Liver (tissue), 3 donors: ENCODE data around the gene IQGAP2.

Experiments used
- HNF4A ChIP-seq, 2 donors: conservative IDR thresholded peaks; 2 replicates each; pipeline ENCODE4 v1.6.1; 2016; ENCODE audit warnings: antibody characterized with exemption in 2 of 2, mild to moderate bottlenecking in 2 of 2
- RAD21 ChIP-seq, 2 donors: IDR thresholded peaks; 2 replicates each; pipeline ENCODE4 v1.6.1; 2016; ENCODE audit warnings: antibody characterized with exemption in 2 of 2, mild to moderate bottlenecking in 2 of 2
- TAF1 ChIP-seq: conservative IDR thresholded peaks from 2 replicates; pipeline ENCODE4 v1.6.1; 2016; ENCODE audit warnings: antibody characterized with exemption, mild to moderate bottlenecking
- TF ChIP-seq, protein P1 (sequence below): fragments of 150-350 bp; IDR thresholded peaks from 2 replicates; pipeline ENCODE4 v1.5.1; 2017; ENCODE audit warnings: improper control_type of control experiment, low read depth, low read length; ENCODE audit not compliant: missing input control
- TF ChIP-seq, protein P2 (sequence below): IDR thresholded peaks from 2 replicates; pipeline ENCODE4 v1.6.1; 2016; ENCODE audit warnings: antibody characterized with exemption
- donor health status: healthy.
- donor health status: healthy.

DNA sequence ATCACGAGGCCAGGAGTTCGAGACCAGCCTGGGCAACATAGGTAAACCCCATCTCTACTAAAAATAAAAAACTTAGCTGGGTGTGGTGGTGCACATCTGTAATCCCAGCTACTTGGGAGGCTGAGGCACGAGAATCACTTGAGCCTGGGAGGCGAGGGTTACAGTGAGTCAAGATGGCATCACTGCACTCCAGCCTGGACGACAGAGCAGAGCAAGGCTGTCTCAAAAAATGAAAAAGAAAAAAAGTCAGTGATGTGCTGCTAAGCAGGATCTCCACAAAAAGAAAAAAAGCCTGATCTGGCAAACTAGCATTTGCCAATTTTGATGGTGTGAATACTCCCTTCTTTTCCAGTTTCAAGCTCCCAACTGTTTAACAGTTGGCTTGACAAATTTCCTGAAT lies 334.8 kb downstream of the IQGAP2 start:
- TF ChIP-seq, protein P1, sequence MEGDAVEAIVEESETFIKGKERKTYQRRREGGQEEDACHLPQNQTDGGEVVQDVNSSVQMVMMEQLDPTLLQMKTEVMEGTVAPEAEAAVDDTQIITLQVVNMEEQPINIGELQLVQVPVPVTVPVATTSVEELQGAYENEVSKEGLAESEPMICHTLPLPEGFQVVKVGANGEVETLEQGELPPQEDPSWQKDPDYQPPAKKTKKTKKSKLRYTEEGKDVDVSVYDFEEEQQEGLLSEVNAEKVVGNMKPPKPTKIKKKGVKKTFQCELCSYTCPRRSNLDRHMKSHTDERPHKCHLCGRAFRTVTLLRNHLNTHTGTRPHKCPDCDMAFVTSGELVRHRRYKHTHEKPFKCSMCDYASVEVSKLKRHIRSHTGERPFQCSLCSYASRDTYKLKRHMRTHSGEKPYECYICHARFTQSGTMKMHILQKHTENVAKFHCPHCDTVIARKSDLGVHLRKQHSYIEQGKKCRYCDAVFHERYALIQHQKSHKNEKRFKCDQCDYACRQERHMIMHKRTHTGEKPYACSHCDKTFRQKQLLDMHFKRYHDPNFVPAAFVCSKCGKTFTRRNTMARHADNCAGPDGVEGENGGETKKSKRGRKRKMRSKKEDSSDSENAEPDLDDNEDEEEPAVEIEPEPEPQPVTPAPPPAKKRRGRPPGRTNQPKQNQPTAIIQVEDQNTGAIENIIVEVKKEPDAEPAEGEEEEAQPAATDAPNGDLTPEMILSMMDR = no peak
- no peak for TF ChIP-seq RAD21 (IDR thresholded peaks at IDR 0.05)
- TF ChIP-seq TAF1 = no peak
- no peak for TF ChIP-seq HNF4A (conservative IDR thresholded peaks at IDR 0.05)
- TF ChIP-seq, protein P2, sequence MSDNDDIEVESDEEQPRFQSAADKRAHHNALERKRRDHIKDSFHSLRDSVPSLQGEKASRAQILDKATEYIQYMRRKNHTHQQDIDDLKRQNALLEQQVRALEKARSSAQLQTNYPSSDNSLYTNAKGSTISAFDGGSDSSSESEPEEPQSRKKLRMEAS = no peak
